ENCODE data around the gene UBE2B. TPM values are rescaled to one million over a fixed set of nuclear protein-coding genes. Genes with fewer than 3 reads are reported as not detected.
"Not testable (repeated sequence)": the region's sequence is repeated elsewhere in the genome, so short reads cannot be mapped to it uniquely, and the experiment has no call there.

UBE2B gene
- total RNA-seq, 1 donor from 2014 or later = 24.7 TPM

- no peak overlapping the region for H3K4me3 ChIP-seq (ENCODE audit: low read depth, low read length)
- TF ChIP-seq, protein P1, sequence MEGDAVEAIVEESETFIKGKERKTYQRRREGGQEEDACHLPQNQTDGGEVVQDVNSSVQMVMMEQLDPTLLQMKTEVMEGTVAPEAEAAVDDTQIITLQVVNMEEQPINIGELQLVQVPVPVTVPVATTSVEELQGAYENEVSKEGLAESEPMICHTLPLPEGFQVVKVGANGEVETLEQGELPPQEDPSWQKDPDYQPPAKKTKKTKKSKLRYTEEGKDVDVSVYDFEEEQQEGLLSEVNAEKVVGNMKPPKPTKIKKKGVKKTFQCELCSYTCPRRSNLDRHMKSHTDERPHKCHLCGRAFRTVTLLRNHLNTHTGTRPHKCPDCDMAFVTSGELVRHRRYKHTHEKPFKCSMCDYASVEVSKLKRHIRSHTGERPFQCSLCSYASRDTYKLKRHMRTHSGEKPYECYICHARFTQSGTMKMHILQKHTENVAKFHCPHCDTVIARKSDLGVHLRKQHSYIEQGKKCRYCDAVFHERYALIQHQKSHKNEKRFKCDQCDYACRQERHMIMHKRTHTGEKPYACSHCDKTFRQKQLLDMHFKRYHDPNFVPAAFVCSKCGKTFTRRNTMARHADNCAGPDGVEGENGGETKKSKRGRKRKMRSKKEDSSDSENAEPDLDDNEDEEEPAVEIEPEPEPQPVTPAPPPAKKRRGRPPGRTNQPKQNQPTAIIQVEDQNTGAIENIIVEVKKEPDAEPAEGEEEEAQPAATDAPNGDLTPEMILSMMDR (IDR thresholded peaks at IDR 0.05; ENCODE audit: insufficient read depth, low read length, severe bottlenecking) = no peak
- H3K27me3 ChIP-seq (ENCODE audit: control insufficient read depth, insufficient read depth, low read length) = no peaks in the 10 kb centered on the region
- H3K36me3 ChIP-seq (ENCODE audit: control insufficient read depth, insufficient read depth, low read length) = no peaks in the 10 kb centered on the region
- no peak for FAIRE-seq
- no peak for DNase-seq (ENCODE audit: low read depth)
Measured at GRCh38 chr5:134349463-134349862, 21.9 kb upstream of the UBE2B start.

GRCh38 chr5:134355681-134356080 lies 15.7 kb upstream of the UBE2B start:
- DNase-seq (ENCODE audit: low read depth) (no peak), FAIRE-seq (no peak)
- TF ChIP-seq, protein P1 (IDR thresholded peaks at IDR 0.05; ENCODE audit: insufficient read depth, low read length, severe bottlenecking) = no peak
- Histone ChIP-seq H3K36me3 (ENCODE audit: control insufficient read depth, insufficient read depth, low read length) (no peaks in the 10 kb centered on the region), H3K27me3 (ENCODE audit: control insufficient read depth, insufficient read depth, low read length) (no peaks in the 10 kb centered on the region), H3K4me3 (ENCODE audit: low read depth, low read length) (no peak overlapping the region)

DNA sequence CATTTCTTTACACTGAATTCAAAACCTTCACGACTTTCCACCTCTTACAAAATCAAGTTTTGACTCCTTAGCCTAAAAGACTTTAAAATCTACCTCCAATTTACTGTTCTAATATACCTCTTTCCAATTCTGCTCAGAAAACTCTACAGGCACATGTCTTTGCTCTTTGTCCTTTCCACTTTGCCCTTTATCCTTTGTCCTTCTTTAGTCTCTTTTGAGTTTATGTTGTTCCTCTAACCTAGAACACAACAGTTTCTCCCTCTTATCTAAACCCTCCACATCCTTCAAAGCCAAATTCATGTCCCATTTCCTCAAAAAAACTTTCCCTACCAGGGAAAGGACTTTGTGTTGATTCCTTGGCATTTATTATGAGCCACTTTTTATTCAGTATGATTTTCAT lies 5.8 kb upstream of the UBE2B start:
- TF ChIP-seq, protein P1 (IDR thresholded peaks at IDR 0.05; ENCODE audit: insufficient read depth, low read length, severe bottlenecking) = no peak
- Histone ChIP-seq H3K27me3 (ENCODE audit: control insufficient read depth, insufficient read depth, low read length) (no peaks in the 10 kb centered on the region), H3K36me3 (ENCODE audit: control insufficient read depth, insufficient read depth, low read length) (no peaks in the 10 kb centered on the region), H3K4me3 (ENCODE audit: low read depth, low read length) (no peak overlapping the region)
- FAIRE-seq (no peak), DNase-seq (ENCODE audit: low read depth) (no peak)

DNA sequence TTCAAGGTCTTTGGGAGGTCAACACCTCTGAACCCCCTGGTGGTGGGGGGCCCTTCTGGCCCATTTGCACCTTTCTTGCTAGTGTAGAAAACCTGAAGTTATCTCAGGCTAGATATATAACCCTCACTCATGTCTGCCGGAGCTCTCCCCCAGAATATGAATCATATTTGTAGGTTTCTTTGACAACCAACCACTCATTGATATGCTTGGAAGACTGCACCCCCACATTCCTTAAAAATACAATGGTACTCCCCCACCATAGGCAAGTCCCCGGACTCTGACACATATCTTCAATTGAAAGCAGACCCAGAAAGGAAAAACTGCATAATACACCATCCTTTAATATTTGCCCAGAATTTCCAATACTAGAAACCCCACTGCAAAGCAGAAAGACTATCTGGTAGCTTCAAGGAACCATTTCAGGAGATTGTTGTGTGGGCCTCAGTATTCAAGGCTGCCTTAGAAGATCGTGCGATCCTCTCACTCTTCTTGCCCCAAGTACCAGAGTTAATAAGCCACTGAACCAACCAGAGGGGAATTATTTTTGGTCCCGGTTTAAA lies 978 bp upstream of the UBE2B start:
- H3K27me3 ChIP-seq (ENCODE audit: control insufficient read depth, insufficient read depth, low read length) = no peaks in the 10 kb centered on the region
- DNase-seq (ENCODE audit: low read depth) (peak; percentile 13), FAIRE-seq (no peak)
- H3K4me3 ChIP-seq (ENCODE audit: low read depth, low read length) = peak overlapping the region; percentile 99
- H3K36me3 ChIP-seq (ENCODE audit: control insufficient read depth, insufficient read depth, low read length) = peaks cover 2% of the 10 kb centered on the region
- TF ChIP-seq, protein P1 (IDR thresholded peaks at IDR 0.05; ENCODE audit: insufficient read depth, low read length, severe bottlenecking) = no peak

DNA sequence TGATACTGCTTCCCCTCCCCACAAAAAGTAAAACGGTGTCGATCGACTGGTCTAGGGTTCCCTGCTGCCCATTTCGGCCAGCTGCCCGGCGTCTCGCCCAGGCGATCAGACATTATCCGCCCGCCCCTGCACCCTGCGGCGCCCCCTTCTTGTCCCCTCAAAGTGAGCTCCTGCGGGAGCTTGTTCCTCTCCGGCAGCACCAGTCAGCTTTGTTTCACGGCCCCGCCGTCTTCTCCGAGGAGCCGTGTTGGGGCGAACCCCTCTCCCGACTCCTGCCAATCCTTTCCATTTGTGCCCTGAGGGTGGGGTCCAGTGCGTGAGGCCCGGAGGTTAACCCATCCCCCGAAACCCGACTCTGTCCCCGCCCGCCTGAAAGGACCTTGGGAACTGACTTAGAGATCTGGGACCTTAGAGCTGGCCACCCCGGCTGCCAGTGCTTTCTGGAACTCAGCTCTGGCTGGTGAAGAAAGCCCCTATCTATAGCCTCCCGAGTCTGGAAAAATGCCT lies 518 bp downstream of the UBE2B start:
- DNase-seq (ENCODE audit: low read depth) = peak; percentile 26

GRCh38 chr5:134373633-134374032 lies 2.3 kb downstream of the UBE2B start:
- not testable (repeated sequence) for H3K36me3 ChIP-seq (ENCODE audit: control insufficient read depth, insufficient read depth, low read length); FAIRE-seq; H3K27me3 ChIP-seq (ENCODE audit: control insufficient read depth, insufficient read depth, low read length); DNase-seq (ENCODE audit: low read depth); H3K4me3 ChIP-seq (ENCODE audit: low read depth, low read length)

More for the DNA sequence above, 518 bp downstream of the UBE2B start:
- no peak for FAIRE-seq
- Histone ChIP-seq H3K4me3 (ENCODE audit: low read depth, low read length) (peak overlapping the region; percentile 99), H3K27me3 (ENCODE audit: control insufficient read depth, insufficient read depth, low read length) (no peaks in the 10 kb centered on the region), H3K36me3 (ENCODE audit: control insufficient read depth, insufficient read depth, low read length) (peaks cover 2% of the 10 kb centered on the region)
- TF ChIP-seq, protein P1 (IDR thresholded peaks at IDR 0.05; ENCODE audit: insufficient read depth, low read length, severe bottlenecking) = no peak
